HG03378 (cell line): Measurements from ENCODE around the gene DSCAM.

Source experiments
- ATAC-seq: cut with Tn5 transposase; IDR thresholded peaks from one replicate; pipeline ENCODE4 v1.9.1; 2021; ENCODE audit warnings: mild to moderate bottlenecking, moderate library complexity; ENCODE audit not compliant: unreplicated experiment

Gene DSCAM

GRCh38 chr21:40563900-40564299, 283.1 kb downstream of the DSCAM start:
- ATAC-seq = no peak

DNA sequence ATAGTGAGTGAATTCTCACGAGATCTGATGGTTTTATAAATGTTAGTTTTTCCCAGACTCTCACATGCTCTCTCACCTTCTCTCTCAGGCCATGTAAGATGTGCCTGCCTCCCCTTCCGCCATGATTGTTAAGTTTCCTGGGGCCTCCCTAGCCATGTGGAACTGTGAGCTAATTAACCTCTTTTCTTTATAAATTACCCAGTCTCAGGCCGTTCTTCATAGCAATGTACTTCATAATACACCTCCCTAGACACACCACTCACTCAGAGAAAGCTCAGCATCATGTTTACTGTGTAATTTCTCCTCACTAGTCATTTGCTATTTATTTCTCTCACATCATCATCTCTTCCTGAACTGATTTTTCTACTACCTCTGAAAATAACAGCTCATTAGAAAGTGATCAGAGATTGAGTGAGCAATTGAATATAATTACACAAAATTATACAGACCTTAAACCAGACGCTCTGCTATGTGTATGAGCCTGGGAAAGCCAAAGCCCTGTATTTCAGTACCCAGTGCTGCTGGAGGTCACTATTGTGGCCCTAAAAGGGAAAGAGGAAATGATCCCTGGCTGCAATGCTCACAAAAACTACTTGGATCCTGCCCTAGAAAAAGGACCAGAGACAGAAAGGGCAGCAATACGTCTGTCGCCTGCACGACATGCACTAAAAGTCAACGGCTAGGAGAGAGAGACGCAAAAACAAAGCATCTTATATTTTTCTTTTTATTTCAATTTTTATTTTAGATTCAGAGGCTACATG, 284.5 kb downstream of the DSCAM start:
- no peak for ATAC-seq

DNA sequence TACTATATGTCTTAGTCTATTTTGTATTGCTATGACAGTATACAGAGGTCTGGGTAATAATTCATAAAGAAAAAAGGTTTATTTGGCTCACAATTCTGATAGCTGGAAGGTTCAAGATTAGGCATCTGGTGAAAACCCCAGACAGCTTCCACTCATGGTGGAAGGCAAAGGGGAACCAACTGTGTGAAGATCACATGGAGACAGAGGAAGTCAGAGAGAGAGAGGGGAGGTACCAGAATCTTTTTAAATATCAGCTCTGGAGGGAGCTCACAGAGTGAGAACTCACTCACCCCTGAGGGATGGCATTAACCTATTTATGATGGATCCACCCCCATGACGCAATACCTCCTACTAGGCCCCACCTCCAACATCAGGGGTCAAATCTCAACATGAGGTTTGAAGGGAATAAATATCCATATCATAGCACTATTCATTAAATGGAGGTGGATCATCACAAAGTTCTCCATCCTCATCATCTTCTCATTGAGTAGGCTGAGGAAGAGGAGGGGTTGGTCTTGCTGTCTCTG, 290.5 kb downstream of the DSCAM start:
- no peak for ATAC-seq

GRCh38 chr21:40555021-40555528, 291.9 kb downstream of the DSCAM start:
- ATAC-seq = no peak

- no peak for ATAC-seq
These were observed 293.2 kb downstream of the DSCAM start for GRCh38 chr21:40553781-40554180.

DNA sequence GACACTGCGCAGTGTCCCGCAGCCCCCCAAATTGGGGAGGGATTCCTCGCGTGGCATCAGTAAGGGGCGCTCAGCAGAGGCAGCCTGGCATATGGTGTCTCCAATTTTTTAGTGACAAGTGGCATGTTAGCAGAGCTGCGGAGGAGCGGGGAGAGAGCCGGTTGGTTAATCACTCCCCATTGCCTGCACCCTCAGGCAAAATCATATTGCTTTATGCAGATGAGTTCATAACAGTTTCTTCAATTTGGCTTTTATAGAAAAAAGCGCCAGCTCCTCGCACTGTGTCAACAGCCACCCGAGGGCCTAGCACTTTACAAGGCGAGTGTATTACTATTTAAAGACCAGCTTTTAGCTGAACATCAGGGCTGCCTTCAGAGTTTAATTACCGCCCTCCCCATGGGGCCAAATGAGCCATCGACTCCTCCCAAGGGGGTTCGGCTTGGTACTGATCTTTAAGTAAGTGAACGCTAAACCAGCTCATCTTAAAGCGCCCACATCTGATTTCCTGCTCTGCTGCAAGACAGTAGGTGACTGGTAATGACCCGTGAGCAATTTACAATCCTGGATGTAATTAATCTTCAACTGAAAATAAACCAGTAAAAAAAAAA, 298.9 kb downstream of the DSCAM start:
- ATAC-seq = no peak

GRCh38 chr21:40546647-40547046, 300.3 kb downstream of the DSCAM start:
- ATAC-seq = no peak

- no peak for ATAC-seq
These were observed 306.7 kb downstream of the DSCAM start for GRCh38 chr21:40540216-40540615.

DNA sequence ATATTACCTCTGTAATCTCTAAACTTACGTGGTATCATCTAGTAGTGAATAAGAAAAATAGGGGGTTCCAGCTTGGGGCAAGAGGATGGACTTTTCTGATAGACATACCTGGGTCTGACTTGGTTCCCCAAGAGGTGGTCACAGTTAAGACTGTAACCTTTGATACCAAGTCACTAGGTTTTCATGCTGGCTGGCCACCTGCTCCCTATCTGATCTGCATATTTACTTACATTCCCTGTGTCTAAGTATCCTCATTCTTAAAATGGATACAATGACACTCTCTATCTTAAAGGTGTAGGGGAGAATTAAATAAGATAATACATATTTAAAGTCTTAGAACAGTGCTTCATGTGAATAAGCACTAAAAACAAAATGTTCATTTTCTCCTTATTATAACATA, 312.1 kb downstream of the DSCAM start:
- no peak for ATAC-seq

DNA sequence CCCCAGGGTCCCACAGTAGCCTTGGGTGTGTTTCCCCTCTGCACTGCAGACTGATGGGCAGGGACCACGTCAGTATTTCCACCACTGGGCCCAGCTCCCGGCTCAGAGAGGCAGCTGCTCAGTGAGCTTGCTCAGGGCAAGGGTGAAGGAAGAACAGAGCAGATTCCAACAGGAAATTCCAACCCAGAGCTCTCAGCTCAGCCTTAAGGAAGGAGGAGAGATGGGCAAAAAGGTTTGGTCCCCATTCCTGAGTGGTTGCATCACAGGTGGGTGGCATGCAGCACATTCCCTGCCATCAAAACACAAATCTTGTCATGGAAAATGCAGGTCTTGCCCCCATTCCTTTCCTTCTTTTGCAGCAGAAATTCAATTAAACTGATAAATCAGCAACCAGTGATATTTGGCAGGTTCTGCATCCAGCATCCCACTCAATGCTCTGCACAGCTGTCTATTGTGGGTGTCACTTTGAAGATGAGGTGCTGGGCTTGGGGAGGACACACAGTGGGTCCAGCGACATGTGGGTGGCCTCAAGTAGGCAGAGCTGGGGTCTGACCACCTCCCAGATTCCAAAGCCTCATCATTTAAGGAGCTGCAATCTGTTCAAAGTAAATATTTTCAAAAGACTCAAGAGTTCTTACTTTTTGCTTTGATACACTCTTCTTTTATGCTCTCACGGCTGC, 315.4 kb downstream of the DSCAM start:
- no peak for ATAC-seq

- ATAC-seq = no peak
These were observed 315.9 kb downstream of the DSCAM start for GRCh38 chr21:40531016-40531415.

- ATAC-seq = no peak
These were observed 329.3 kb downstream of the DSCAM start for GRCh38 chr21:40517646-40518045.

DNA sequence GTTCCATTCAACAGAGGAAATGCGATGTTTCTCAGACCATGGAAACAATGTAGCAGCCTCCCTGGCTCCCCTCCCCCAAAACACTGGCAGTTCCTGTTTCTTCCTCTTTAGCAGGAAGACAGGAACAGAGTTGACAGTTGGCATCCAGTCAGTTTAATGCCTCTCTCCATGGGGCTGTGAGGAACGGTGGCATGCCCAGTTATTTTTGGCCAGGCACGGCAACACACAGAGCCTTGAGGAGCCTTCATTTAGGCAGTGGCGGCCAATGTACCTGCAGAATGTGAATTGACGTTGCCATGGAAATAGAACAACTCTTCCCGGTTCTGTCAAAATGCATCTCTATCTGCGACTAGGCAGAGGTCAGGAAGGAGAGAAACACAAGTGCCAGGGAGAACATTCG, 330.6 kb downstream of the DSCAM start:
- no peak for ATAC-seq

DNA sequence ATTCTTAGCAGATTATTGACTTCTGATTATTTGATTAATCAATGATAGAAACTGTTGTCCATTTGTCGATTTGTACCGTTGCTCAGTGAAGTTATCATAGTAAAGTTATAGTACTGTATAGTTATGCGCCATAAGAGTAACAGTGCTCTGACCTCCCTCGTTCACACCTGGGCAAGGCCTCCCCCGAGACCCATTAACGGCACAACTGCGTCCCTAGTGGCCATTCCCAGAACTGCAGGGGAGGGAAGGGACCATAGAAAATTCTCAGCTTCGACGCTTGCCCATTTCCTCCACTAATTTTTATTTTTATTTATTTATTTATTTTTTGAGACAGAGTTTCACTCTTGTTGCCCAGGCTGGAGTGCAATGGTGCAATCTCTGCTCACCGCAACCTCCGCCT, 334.4 kb downstream of the DSCAM start:
- ATAC-seq = no peak

GRCh38 chr21:40507978-40508377, 339.0 kb downstream of the DSCAM start:
- ATAC-seq = no peak

DNA sequence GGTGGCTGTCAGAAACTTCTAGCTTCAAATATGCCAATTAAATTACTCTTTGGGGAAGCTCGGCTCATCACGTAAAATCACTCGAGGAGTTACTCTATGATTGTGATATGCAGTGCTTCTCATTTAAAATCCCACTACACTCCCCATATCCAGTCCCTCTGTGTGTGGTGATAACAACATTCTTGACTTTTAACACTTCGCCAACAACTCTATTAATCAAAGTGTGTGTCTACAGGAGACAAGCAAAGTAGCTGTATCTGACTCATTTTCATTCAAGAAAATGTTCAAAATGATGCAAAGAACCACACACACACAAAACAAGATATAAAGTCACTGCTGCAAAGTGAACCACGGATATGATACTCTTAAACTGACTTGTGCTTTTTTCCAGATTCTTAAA, 341.3 kb downstream of the DSCAM start:
- no peak for ATAC-seq

- ATAC-seq = no peak
These were observed 341.7 kb downstream of the DSCAM start for GRCh38 chr21:40505244-40505643.

- ATAC-seq = no peak
These were observed 342.1 kb downstream of the DSCAM start for GRCh38 chr21:40504825-40505224.

DNA sequence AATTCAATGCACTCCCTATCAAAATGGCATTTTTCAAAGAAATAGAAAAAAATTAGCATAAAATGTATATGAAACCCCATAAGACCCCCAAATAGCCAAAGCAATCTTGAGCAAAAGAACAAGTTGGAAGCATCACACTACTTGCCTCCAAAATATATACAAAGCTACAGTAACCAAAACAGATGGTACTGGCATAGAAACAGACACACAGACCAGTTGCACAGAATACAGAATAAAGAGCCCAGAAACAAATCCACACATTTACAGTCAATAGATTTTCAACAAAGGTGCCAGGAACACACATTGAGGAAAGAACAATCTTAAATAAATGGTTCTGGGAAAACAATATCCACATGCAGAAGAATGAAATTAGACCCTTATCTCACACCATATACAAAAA, 350.8 kb downstream of the DSCAM start:
- ATAC-seq = no peak

GRCh38 chr21:40490408-40490807, 356.6 kb downstream of the DSCAM start:
- no peak for ATAC-seq

DNA sequence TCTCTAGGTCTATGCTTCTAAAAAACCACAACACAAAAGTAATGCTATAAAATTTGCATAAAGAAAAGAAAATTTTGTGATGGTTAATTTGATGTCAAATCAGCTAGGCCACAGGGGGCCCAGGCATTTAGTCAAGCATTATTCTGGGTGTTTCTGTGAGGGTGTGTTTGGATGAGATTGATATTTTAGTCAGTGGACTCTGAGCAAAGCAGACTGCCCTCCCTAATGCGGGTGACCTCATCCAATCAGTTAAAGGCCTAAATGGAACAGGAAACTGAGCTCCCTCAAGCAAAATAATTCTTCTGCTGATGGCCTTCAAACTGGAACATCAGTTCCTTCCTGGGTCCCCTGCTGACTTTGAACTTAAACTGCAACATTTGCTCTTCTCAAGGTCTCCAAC, 358.0 kb downstream of the DSCAM start:
- ATAC-seq = no peak

DNA sequence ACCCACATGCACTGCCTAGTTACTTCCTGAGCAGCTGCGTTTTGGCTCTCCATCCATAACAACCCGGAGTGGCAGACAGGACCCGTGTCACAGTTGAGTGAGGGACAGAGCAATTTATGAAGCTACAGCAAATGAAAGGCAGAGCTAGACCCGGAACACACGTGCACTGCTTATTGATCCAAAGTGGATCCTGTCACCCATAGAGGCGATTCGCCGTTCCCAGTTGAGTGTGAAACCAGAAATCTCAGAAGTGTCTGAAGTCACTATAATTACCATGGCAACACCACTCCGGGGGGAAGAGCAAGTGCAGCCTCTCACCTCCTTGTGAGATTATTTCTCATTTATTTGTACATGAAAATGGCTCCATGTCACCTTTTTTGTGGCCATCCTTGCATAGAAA, 365.2 kb downstream of the DSCAM start:
- no peak for ATAC-seq
